Measurements from ENCODE around the gene PTMA. TPM values are rescaled to one million over a fixed set of nuclear protein-coding genes. Genes with fewer than 3 reads are reported as not detected.

The PTMA gene
- total and polyA plus RNA-seq, 9 of the 15 experiments (the other 6 are each of a cell fraction or from before 2014, with no cell fraction given) = 429 to 2,322 (median 1,578) TPM

GRCh38 chr2:231707625-231707926 lies 749 bp upstream of the PTMA start (continued):
- TF ChIP-seq TEAD1 (CRISPR knock-in tag; IDR thresholded peaks at IDR 0.05) (0 out of 4 replicates have a peak, but pooled peaks of 1 of the 2 experiments have one; percentile 16), XRCC5 (IDR thresholded peaks at IDR 0.05; ENCODE audit: low read depth, low read length) (no peak), ZNF395 (CRISPR knock-in tag; IDR thresholded peaks at IDR 0.05) (peak; percentile 76; the same call in 1 of the 2 replicates), BMI1 (IDR thresholded peaks at IDR 0.05; ENCODE audit: low read length) (no peak), PHB2 (IDR thresholded peaks at IDR 0.05; ENCODE audit: low read depth) (no peak), ARID3A (IDR thresholded peaks at IDR 0.05; ENCODE audit: borderline replicate concordance, low read depth, low read length) (no peak), NBN (IDR thresholded peaks at IDR 0.05; ENCODE audit: low read depth) (no peak), DDX20 (tag; IDR thresholded peaks at IDR 0.05; ENCODE audit: low read depth) (no peak), AFF1 (IDR thresholded peaks at IDR 0.05; ENCODE audit: low read depth in 1 of 2, partially characterized antibody in 2 of 2) (no peak), TCF3 (CRISPR knock-in tag; IDR thresholded peaks at IDR 0.05) (no peak), SAFB (IDR thresholded peaks at IDR 0.05; ENCODE audit: borderline replicate concordance, low read depth, low read length) (no peak), TAF9B (IDR thresholded peaks at IDR 0.05; ENCODE audit: partially characterized antibody) (no peak), ZNF584 (CRISPR knock-in tag; IDR thresholded peaks at IDR 0.05; ENCODE audit: low read depth) (peak; percentile 54), BRD4 (IDR thresholded peaks at IDR 0.05) (peak; percentile 78; the same call in 1 of the 2 replicates), ZFX (CRISPR knock-in tag; IDR thresholded peaks at IDR 0.05) (peak; percentile 25; the same call in 1 of the 2 replicates), GTF2A2 (tag; IDR thresholded peaks at IDR 0.05) (peak; percentile 12; the same call in 1 of the 2 replicates), TCF15 (CRISPR knock-in tag; IDR thresholded peaks at IDR 0.05) (peak; percentile 44; the same call in 1 of the 2 replicates), TARDBP (IDR thresholded peaks at IDR 0.05) (no peak), HES1 (IDR thresholded peaks at IDR 0.05; ENCODE audit: low read depth) (no peak), ZNF12 (CRISPR knock-in tag; IDR thresholded peaks at IDR 0.05) (no peak), SRSF3 (IDR thresholded peaks at IDR 0.05; ENCODE audit: insufficient read depth, low read length) (0 out of 2 replicates have a peak, but pooled peaks have one; percentile 84), U2AF2 (optimal IDR thresholded peaks at IDR 0.05; ENCODE audit: low read depth, low read length) (no peak), BCOR (IDR thresholded peaks at IDR 0.05) (no peak)

Data from K562 (cell line).